HepG2 (cell line): Measurements from ENCODE around the gene TMEM164. TPM values are rescaled to one million over a fixed set of nuclear protein-coding genes. Genes with fewer than 3 reads are reported as not detected.

Source experiments
- CENPT ChIP-seq: sonication (generic); formaldehyde crosslinking; IDR thresholded peaks from 2 replicates; pipeline ENCODE4 v1.8.0; 2022; ENCODE audit warnings: low read depth, mild to moderate bottlenecking, moderate library complexity, missing genetic modification reagents
- DNMT1 ChIP-seq: sonication (generic); formaldehyde crosslinking; IDR thresholded peaks from 2 replicates; pipeline ENCODE4 v1.5.1; 2020; ENCODE audit warnings: mild to moderate bottlenecking, missing genetic modification reagents
- JUND ChIP-seq: sonication (generic); formaldehyde crosslinking; IDR thresholded peaks from 2 replicates; pipeline ENCODE4 v1.8.0; 2022; ENCODE audit warnings: mild to moderate bottlenecking, missing genetic modification reagents
- KAT7 ChIP-seq: IDR thresholded peaks from 2 replicates; pipeline ENCODE4 v1.6.1; 2018; ENCODE audit warnings: borderline replicate concordance, missing compliant biosample characterization
- MED13 ChIP-seq: sonication (generic); formaldehyde crosslinking; IDR thresholded peaks from 2 replicates; pipeline ENCODE4 v1.5.0; 2020; ENCODE audit warnings: missing genetic modification reagents
- REL ChIP-seq: sonication (generic); formaldehyde crosslinking; conservative IDR thresholded peaks from 2 replicates; pipeline ENCODE4 v1.8.0; 2022; ENCODE audit warnings: mild to moderate bottlenecking, missing genetic modification reagents, moderate library complexity
- SP4 ChIP-seq: sonication (generic); formaldehyde crosslinking; IDR thresholded peaks from 2 replicates; pipeline ENCODE4 v1.8.1; 2023; ENCODE audit warnings: mild to moderate bottlenecking, missing genetic modification reagents
- ZNF17 ChIP-seq: sonication (generic); formaldehyde crosslinking; IDR thresholded peaks from 2 replicates; pipeline ENCODE4 v1.5.0; 2020; ENCODE audit warnings: mild to moderate bottlenecking, missing genetic modification reagents
- ZNF230 ChIP-seq: sonication (generic); formaldehyde crosslinking; IDR thresholded peaks from 2 replicates; pipeline ENCODE4 v1.4.0; 2020; ENCODE audit warnings: mild to moderate bottlenecking, missing genetic modification reagents
- ZNF432 ChIP-seq: sonication (generic); formaldehyde crosslinking; IDR thresholded peaks from 2 replicates; pipeline ENCODE4 v1.5.0; 2020; ENCODE audit warnings: missing genetic modification reagents, mild to moderate bottlenecking, borderline replicate concordance
- ZSCAN31 ChIP-seq: sonication (generic); formaldehyde crosslinking; IDR thresholded peaks from 2 replicates; pipeline ENCODE4 v1.5.0; 2020; ENCODE audit warnings: low read depth, mild to moderate bottlenecking, missing genetic modification reagents
- polyA plus RNA-seq, 8 experiments: library from polyadenylated mRNA; depleted of rRNA in 3 of 8; stranded (reverse) in 7 of 8; unstranded in 1 of 8; fragments of >200 nt; fragmentation: Illumina TruSeq in 4 of 8; extraction: Trizol in 4 of 8; gene quantifications; 2 replicates each; pipeline versions ENCODE4 v1.2.1 to v1.2.3, GENCODE V29; 2011 to 2016; ENCODE audit warnings: low read depth in 4 of 8, missing spikeins in 1 of 8, mixed read lengths in 1 of 8; ENCODE audit not compliant: insufficient read depth in 1 of 8
- total RNA-seq, 5 experiments: library from RNA; depleted of rRNA; stranded (reverse); fragments of >200 nt; fragmentation: Illumina TruSeq; extraction: Trizol; gene quantifications; 2 replicates each; pipeline ENCODE4 v1.2.3, GENCODE V29; 2016; ENCODE audit warnings: low read depth in 1 of 5
- TF ChIP-seq, protein P1 (sequence below): sonication (generic); formaldehyde crosslinking; IDR thresholded peaks from 2 replicates; pipeline ENCODE4 v1.4.0; 2020; ENCODE audit warnings: missing genetic modification reagents
- TF ChIP-seq, protein P2 (sequence below): sonication (generic); formaldehyde crosslinking; IDR thresholded peaks from 2 replicates; pipeline ENCODE4 v1.4.0; 2020; ENCODE audit warnings: missing genetic modification reagents
- TF ChIP-seq, protein P3 (sequence below): sonication (generic); formaldehyde crosslinking; IDR thresholded peaks from 2 replicates; pipeline ENCODE4 v1.4.0; 2020; ENCODE audit warnings: mild to moderate bottlenecking, missing genetic modification reagents, borderline replicate concordance
- TF ChIP-seq, protein P4 (sequence below): sonication (generic); formaldehyde crosslinking; conservative IDR thresholded peaks from 2 replicates; pipeline ENCODE4 v1.4.0; 2020; ENCODE audit warnings: missing genetic modification reagents
- TF ChIP-seq, protein P5 (sequence below): IDR thresholded peaks from 2 replicates; pipeline ENCODE4 v1.6.1; 2012; ENCODE audit warnings: low read length, improper control_type of control experiment

Gene TMEM164
- total and polyA plus RNA-seq, 2 of the 13 experiments (the other 11 are each of a cell fraction or from before 2014, with no cell fraction given): 5.8 to 13.2 TPM

DNA sequence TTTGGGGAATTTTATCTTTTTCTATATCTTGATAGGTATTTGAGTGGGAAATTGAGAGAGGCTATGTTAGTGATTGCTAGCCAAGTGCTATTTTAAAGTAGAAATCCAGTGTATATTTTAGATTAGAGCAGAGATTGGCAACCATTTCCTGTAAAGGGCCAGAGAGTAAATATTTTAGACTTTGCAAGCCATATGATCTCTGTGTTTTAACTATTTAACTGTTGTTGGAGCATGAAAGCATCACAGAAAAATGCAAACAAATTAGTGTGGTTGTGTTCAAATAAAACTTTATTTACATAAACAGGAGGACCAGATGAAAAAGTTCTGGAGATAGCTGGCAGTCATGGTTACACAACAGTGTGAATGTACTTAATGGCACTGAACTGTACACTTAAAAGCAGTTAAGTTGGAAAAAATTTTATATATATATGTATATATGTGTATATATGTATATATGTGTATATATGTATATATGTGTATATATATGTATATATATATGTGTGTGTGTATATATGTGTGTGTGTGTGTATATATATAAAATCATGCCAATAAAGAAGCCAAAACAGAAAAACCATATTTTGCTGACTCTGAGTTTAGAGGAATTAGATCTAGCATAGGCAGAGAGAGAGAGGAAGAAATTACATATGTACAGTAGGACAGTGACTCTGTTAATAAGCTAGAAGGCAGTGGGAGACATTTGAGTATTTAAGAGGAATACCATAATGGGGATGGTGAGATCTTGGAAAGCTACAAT is 83.4 kb downstream of the TMEM164 start (continued):
- no peak for TF ChIP-seq SP4 (CRISPR knock-in tag)
- TF ChIP-seq ZSCAN31 (CRISPR knock-in tag): no peak
- no peak for TF ChIP-seq ZNF432
- TF ChIP-seq, protein P1, sequence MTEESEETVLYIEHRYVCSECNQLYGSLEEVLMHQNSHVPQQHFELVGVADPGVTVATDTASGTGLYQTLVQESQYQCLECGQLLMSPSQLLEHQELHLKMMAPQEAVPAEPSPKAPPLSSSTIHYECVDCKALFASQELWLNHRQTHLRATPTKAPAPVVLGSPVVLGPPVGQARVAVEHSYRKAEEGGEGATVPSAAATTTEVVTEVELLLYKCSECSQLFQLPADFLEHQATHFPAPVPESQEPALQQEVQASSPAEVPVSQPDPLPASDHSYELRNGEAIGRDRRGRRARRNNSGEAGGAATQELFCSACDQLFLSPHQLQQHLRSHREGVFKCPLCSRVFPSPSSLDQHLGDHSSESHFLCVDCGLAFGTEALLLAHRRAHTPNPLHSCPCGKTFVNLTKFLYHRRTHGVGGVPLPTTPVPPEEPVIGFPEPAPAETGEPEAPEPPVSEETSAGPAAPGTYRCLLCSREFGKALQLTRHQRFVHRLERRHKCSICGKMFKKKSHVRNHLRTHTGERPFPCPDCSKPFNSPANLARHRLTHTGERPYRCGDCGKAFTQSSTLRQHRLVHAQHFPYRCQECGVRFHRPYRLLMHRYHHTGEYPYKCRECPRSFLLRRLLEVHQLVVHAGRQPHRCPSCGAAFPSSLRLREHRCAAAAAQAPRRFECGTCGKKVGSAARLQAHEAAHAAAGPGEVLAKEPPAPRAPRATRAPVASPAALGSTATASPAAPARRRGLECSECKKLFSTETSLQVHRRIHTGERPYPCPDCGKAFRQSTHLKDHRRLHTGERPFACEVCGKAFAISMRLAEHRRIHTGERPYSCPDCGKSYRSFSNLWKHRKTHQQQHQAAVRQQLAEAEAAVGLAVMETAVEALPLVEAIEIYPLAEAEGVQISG (CRISPR knock-in tag): no peak
- TF ChIP-seq, protein P2, sequence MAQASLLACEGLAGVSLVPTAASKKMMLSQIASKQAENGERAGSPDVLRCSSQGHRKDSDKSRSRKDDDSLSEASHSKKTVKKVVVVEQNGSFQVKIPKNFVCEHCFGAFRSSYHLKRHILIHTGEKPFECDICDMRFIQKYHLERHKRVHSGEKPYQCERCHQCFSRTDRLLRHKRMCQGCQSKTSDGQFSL: no peak
- TF ChIP-seq ZNF230 (CRISPR knock-in tag): no peak
- TF ChIP-seq DNMT1: no peak
- no peak for TF ChIP-seq KAT7 (CRISPR knock-in tag)
- no peak for TF ChIP-seq CENPT (CRISPR knock-in tag)
- TF ChIP-seq, protein P3, sequence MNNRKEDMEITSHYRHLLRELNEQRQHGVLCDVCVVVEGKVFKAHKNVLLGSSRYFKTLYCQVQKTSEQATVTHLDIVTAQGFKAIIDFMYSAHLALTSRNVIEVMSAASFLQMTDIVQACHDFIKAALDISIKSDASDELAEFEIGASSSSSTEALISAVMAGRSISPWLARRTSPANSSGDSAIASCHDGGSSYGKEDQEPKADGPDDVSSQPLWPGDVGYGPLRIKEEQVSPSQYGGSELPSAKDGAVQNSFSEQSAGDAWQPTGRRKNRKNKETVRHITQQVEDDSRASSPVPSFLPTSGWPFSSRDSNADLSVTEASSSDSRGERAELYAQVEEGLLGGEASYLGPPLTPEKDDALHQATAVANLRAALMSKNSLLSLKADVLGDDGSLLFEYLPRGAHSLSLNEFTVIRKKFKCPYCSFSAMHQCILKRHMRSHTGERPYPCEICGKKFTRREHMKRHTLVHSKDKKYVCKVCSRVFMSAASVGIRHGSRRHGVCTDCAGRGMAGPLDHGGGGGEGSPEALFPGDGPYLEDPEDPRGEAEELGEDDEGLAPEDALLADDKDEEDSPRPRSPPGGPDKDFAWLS (CRISPR knock-in tag): no peak
- no peak for TF ChIP-seq JUND (CRISPR knock-in tag)
- TF ChIP-seq, protein P4, sequence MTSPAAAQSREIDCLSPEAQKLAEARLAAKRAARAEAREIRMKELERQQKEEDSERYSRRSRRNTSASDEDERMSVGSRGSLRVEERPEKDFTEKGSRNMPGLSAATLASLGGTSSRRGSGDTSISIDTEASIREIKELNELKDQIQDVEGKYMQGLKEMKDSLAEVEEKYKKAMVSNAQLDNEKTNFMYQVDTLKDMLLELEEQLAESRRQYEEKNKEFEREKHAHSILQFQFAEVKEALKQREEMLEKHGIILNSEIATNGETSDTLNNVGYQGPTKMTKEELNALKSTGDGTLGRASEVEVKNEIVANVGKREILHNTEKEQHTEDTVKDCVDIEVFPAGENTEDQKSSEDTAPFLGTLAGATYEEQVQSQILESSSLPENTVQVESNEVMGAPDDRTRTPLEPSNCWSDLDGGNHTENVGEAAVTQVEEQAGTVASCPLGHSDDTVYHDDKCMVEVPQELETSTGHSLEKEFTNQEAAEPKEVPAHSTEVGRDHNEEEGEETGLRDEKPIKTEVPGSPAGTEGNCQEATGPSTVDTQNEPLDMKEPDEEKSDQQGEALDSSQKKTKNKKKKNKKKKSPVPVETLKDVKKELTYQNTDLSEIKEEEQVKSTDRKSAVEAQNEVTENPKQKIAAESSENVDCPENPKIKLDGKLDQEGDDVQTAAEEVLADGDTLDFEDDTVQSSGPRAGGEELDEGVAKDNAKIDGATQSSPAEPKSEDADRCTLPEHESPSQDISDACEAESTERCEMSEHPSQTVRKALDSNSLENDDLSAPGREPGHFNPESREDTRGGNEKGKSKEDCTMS (CRISPR knock-in tag): no peak
- TF ChIP-seq, protein P5, sequence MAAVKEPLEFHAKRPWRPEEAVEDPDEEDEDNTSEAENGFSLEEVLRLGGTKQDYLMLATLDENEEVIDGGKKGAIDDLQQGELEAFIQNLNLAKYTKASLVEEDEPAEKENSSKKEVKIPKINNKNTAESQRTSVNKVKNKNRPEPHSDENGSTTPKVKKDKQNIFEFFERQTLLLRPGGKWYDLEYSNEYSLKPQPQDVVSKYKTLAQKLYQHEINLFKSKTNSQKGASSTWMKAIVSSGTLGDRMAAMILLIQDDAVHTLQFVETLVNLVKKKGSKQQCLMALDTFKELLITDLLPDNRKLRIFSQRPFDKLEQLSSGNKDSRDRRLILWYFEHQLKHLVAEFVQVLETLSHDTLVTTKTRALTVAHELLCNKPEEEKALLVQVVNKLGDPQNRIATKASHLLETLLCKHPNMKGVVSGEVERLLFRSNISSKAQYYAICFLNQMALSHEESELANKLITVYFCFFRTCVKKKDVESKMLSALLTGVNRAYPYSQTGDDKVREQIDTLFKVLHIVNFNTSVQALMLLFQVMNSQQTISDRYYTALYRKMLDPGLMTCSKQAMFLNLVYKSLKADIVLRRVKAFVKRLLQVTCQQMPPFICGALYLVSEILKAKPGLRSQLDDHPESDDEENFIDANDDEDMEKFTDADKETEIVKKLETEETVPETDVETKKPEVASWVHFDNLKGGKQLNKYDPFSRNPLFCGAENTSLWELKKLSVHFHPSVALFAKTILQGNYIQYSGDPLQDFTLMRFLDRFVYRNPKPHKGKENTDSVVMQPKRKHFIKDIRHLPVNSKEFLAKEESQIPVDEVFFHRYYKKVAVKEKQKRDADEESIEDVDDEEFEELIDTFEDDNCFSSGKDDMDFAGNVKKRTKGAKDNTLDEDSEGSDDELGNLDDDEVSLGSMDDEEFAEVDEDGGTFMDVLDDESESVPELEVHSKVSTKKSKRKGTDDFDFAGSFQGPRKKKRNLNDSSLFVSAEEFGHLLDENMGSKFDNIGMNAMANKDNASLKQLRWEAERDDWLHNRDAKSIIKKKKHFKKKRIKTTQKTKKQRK: no peak
- no peak for TF ChIP-seq MED13 (CRISPR knock-in tag)
- no peak for TF ChIP-seq ZNF17 (CRISPR knock-in tag)
- TF ChIP-seq REL (CRISPR knock-in tag): no peak
